GM12878 (cell line): ENCODE measurements around the gene TRIP11. TPM values are rescaled to one million over a fixed set of nuclear protein-coding genes. Genes with fewer than 3 reads are reported as not detected.

Experiments
- ATAC-seq: fragments of 200-7000 bp; cut with Tn5 transposase; 3 replicates; pipeline ENCODE4 v1.9.1; 2020; ENCODE audit warnings: mild to moderate bottlenecking, moderate library complexity
- BruUV-seq: library from RNA; stranded (reverse); fragments of 400-500 nt; replicated peaks from 2 replicates; lab custom pipeline; 2021; lab: Mats Ljungman, UMichigan
- CTCF ChIA-PET: fragments of 300-600 bp; sonication (Branson Sonifier 250); formaldehyde crosslinking; extraction: SDS; loops from one replicate; lab custom pipeline; 2021; ENCODE audit warnings: inconsistent platforms; lab: Yijun Ruan, JAX
- POLR2A ChIA-PET: fragments of 350-600 bp; formaldehyde crosslinking; extraction: SDS; loops from one replicate; lab custom pipeline; 2021; ENCODE audit warnings: inconsistent platforms; lab: Charles Lee
- RAD21 ChIA-PET: fragments of 300-600 bp; sonication (Branson Sonifier 250); formaldehyde crosslinking; loops from one replicate; lab custom pipeline; 2023; ENCODE audit warnings: antibody characterized with exemption; ENCODE audit not compliant: unreplicated experiment; lab: Charles Lee
- SMC1A ChIA-PET: fragments of 300-600 bp; sonication (Branson Sonifier 250); formaldehyde crosslinking; loops from one replicate; lab custom pipeline; 2023; ENCODE audit not compliant: unreplicated experiment, uncharacterized antibody; lab: Charles Lee
- DNase-seq: peaks from one replicate; pipeline ENCODE4 v3.0.0-alpha.2; 2011; ENCODE audit warnings: low read depth, low spot score
- FAIRE-seq: peaks from 3 replicates; lab custom pipeline; 2011; peaks lifted over from hg19 to GRCh38; lab: Jason Lieb, UNC
- H2AFZ ChIP-seq: 2 replicates; pipeline ENCODE4 v1.6.0; 2011; ENCODE audit warnings: low read depth, low read length, control low read depth; ENCODE audit not compliant: control insufficient read depth
- H3K27ac ChIP-seq: 2 replicates; pipeline ENCODE4 v1.5.1; 2011; ENCODE audit warnings: control low read depth; ENCODE audit not compliant: control insufficient read depth, insufficient read depth
- H3K27me3 ChIP-seq, 2 experiments: replicated peaks in 1 of 2; 2 replicates each; pipeline versions ENCODE4 v1.6.0 to v1.6.1; 2011; ENCODE audit warnings: low read length in 1 of 2; ENCODE audit not compliant: control insufficient read depth in 2 of 2, insufficient read depth in 2 of 2
- H3K36me3 ChIP-seq, 2 experiments: 2 replicates each; pipeline ENCODE4 v1.5.1; 2011; ENCODE audit warnings: low read length in 1 of 2; ENCODE audit not compliant: control insufficient read depth in 2 of 2, insufficient read depth in 2 of 2
- H3K4me1 ChIP-seq: 2 replicates; pipeline ENCODE4 v1.6.1; 2011; ENCODE audit warnings: mild to moderate bottlenecking, low read length, moderate library complexity, mixed read lengths; ENCODE audit not compliant: control insufficient read depth, insufficient read depth
- H3K4me2 ChIP-seq: 2 replicates; pipeline ENCODE4 v1.6.0; 2011; ENCODE audit warnings: control low read depth; ENCODE audit not compliant: control insufficient read depth, insufficient read depth
- H3K4me3 ChIP-seq: fragments of 200-600 bp; sonication (generic); 2 replicates; pipeline ENCODE4 v1.5.1; 2016
- H3K79me2 ChIP-seq: 2 replicates; pipeline ENCODE4 v1.6.0; 2011; ENCODE audit warnings: low read length; ENCODE audit not compliant: control insufficient read depth, insufficient read depth
- H3K9ac ChIP-seq: 2 replicates; pipeline ENCODE4 v1.8.0; 2011; ENCODE audit warnings: low read length, control low read depth, mixed read lengths; ENCODE audit not compliant: control insufficient read depth, insufficient read depth
- H3K9me3 ChIP-seq: replicated peaks from 3 replicates; pipeline ENCODE4 v1.5.1; 2011; ENCODE audit warnings: mild to moderate bottlenecking, low read length; ENCODE audit not compliant: control insufficient read depth, insufficient read depth
- H4K20me1 ChIP-seq: 2 replicates; pipeline ENCODE4 v1.6.0; 2011; ENCODE audit not compliant: control insufficient read depth, insufficient read depth
- BMI1 ChIP-seq: fragments of 450-650 bp; IDR thresholded peaks from 2 replicates; pipeline ENCODE4 v1.6.1; 2016; ENCODE audit warnings: mild to moderate bottlenecking, moderate library complexity, borderline replicate concordance
- ELK1 ChIP-seq: IDR thresholded peaks from 2 replicates; pipeline ENCODE4 v1.6.1; 2012; ENCODE audit warnings: low read depth, low read length, improper control_type of control experiment
- ESRRA ChIP-seq: IDR thresholded peaks from 2 replicates; pipeline ENCODE4 v1.6.1; 2012; ENCODE audit warnings: mild to moderate bottlenecking, low read length, improper control_type of control experiment
- ETV6 ChIP-seq, 2 experiments: fragments of 450-650 bp in 1 of 2; IDR thresholded peaks in 1 of 2; conservative IDR thresholded peaks in 1 of 2; 2 replicates each; pipeline ENCODE4 v1.6.1; 2014; ENCODE audit warnings: antibody characterized with exemption in 1 of 2, borderline replicate concordance in 1 of 2, low read depth in 1 of 2, mild to moderate bottlenecking in 1 of 2, moderate library complexity in 1 of 2
- KLF5 ChIP-seq: fragments of 450-650 bp; IDR thresholded peaks from 2 replicates; pipeline ENCODE4 v1.6.1; 2014; ENCODE audit warnings: mild to moderate bottlenecking; ENCODE audit not compliant: partially characterized antibody
- NFIC ChIP-seq: IDR thresholded peaks from 2 replicates; pipeline ENCODE4 v1.6.1; 2012; ENCODE audit warnings: low read depth, mild to moderate bottlenecking, inconsistent platforms, low read length, moderate library complexity
- PAX5 ChIP-seq: IDR thresholded peaks from 2 replicates; pipeline ENCODE4 v1.6.1; 2011; ENCODE audit warnings: low read depth, low read length, borderline replicate concordance
- RBBP5 ChIP-seq: fragments of 200-600 bp; sonication (generic); conservative IDR thresholded peaks from 2 replicates; pipeline ENCODE4 v1.6.1; 2016
- RELB ChIP-seq: fragments of 450-650 bp; IDR thresholded peaks from 2 replicates; pipeline ENCODE4 v1.6.1; 2017; ENCODE audit warnings: low read depth, mild to moderate bottlenecking, moderate library complexity
- WRNIP1 ChIP-seq: IDR thresholded peaks from 2 replicates; pipeline ENCODE4 v1.6.1; 2011; ENCODE audit warnings: low read depth, low read length, improper control_type of control experiment, borderline replicate concordance
- ZBED1 ChIP-seq: IDR thresholded peaks from 2 replicates; pipeline ENCODE4 v1.6.1; 2016; ENCODE audit warnings: borderline replicate concordance
- ZNF24 ChIP-seq: fragments of 450-650 bp; IDR thresholded peaks from 2 replicates; pipeline ENCODE4 v1.6.1; 2017; ENCODE audit warnings: antibody characterized with exemption, mild to moderate bottlenecking
- ZNF384 ChIP-seq: IDR thresholded peaks from 2 replicates; pipeline ENCODE4 v1.6.1; 2012; ENCODE audit warnings: low read depth, mild to moderate bottlenecking, low read length, improper control_type of control experiment, borderline replicate concordance
- ZNF622 ChIP-seq: fragments of 450-650 bp; IDR thresholded peaks from 2 replicates; pipeline ENCODE4 v1.6.1; 2017; ENCODE audit warnings: mild to moderate bottlenecking, inconsistent platforms
- WGBS: methylation state at CpG from one replicate; pipeline ENCODE4 v1.1.6; 2016; ENCODE audit warnings: low lambda C conversion rate; ENCODE audit not compliant: insufficient replicate concordance, insufficient coverage; ENCODE audit errors: missing lambda C conversion rate; 5-methylcytosine and 5-hydroxymethylcytosine counted together
- in situ Hi-C: fragments of 300-500 bp; cut with MboI; formaldehyde crosslinking; loops from 9 replicates; pipeline ENCODE4 v1.14.3; 2018; ENCODE audit warnings: mixed read lengths
- intact Hi-C: fragments of 100-400 bp; cut with micrococcal nuclease; formaldehyde crosslinking; loops from one replicate; pipeline ENCODE4 v1.14.2; 2022; ENCODE audit not compliant: unreplicated experiment
- polyA plus RNA-seq, 11 experiments: library from polyadenylated mRNA; depleted of rRNA in 4 of 11; unstranded in 6 of 11; stranded (reverse) in 5 of 11; fragments of >200 nt; fragmentation: Nextera tagmentation in 4 of 11; fragmentation: Illumina TruSeq in 1 of 11; extraction: Ambion mirVana in 4 of 11; extraction: Trizol in 1 of 11; gene quantifications; 1 replicate in 1 of 11; 2 replicates in 10 of 11; pipeline versions ENCODE4 v1.2.1 to v1.2.3, GENCODE V29; 2011 to 2016; ENCODE audit warnings: inconsistent platforms in 2 of 11, missing spikeins in 2 of 11, low read depth in 1 of 11
- total RNA-seq, 4 experiments: library from RNA; depleted of rRNA in 3 of 4; stranded (reverse); fragments of >200 nt in 3 of 4; fragmentation: Illumina TruSeq in 1 of 4; extraction: Trizol in 1 of 4; gene quantifications; 2 replicates each; pipeline versions ENCODE4 v1.2.1 to v1.2.3, GENCODE V29; 2013 to 2021

The TRIP11 gene
- total and polyA plus RNA-seq, 10 of the 15 experiments (the other 5 are each of a cell fraction or from before 2014, with no cell fraction given), result 5.3 to 46.1 (median 19.9) TPM

GRCh38 chr14:91945751-91946621 lies 93.9 kb downstream of the TRIP11 start (continued):
- TF ChIP-seq RELB (no peak), ESRRA (no peak), NFIC (no peak), ETV6 (conservative IDR thresholded peaks at IDR 0.05 in 1 of 2, IDR thresholded peaks at IDR 0.05 in 1 of 2; ENCODE audit: borderline replicate concordance in 1 of 2, low read depth in 1 of 2) (no peak), RBBP5 (no peak), ELK1 (no peak), ZBED1 (no peak), ZNF384 (no peak), BMI1 (no peak)

- in situ Hi-C loops, result no loop called here
- TF ChIP-seq ZNF622 (no peak), WRNIP1 (no peak), KLF5 (no peak), ZNF24 (no peak), PAX5 (peak; percentile 17; the same call in 1 of the 2 replicates)
- TF ChIP-seq, all 136 proteins: peak for 1
- ATAC-seq (no peak), FAIRE-seq (no peak), DNase-seq (no peak)
- H2AFZ ChIP-seq, result no peak overlapping the region
- H3K27ac ChIP-seq, result no peak overlapping the region
- SMC1A ChIA-PET, result interaction anchor here (1.4 kb wide), 1 partner anchor 175 kb away, joined by 4 read pairs; no protein-coding TSS in a partner anchor
- intact Hi-C loops, result no loop called here
- no peak overlapping the region for H3K4me3 ChIP-seq
- H4K20me1 ChIP-seq, result no peaks in the 10 kb centered on the region
- CTCF ChIA-PET, result no interaction called here
- 75% methylated on average over 9 of the region's 9 CpGs for WGBS
- RAD21 ChIA-PET, result no interaction called here
- no peak overlapping the region for H3K4me2 ChIP-seq
- BruUV-seq, result no TSS peak
- POLR2A ChIA-PET, result no interaction called here
- no peaks in the 10 kb centered on the region for H3K36me3 ChIP-seq
- peaks cover 0 to 7% of the 10 kb centered on the region in 2 experiments; a peak in 2 of 4 replicates for H3K27me3 ChIP-seq
- H3K9ac ChIP-seq, result no peak overlapping the region
- no peaks in the 10 kb centered on the region for H3K79me2 ChIP-seq
- H3K4me1 ChIP-seq, result no peaks in the 10 kb centered on the region
- no peaks in the 10 kb centered on the region for H3K9me3 ChIP-seq
These were observed 96.9 kb downstream of the TRIP11 start for GRCh38 chr14:91942946-91943345.
